GM12892 (cell line): Measurements from ENCODE around the gene POLR1D.

Experiments
- DNase-seq: peaks from one replicate; pipeline ENCODE4 v3.0.0; 2011; ENCODE audit not compliant: insufficient read length
- FAIRE-seq: peaks from 2 replicates; lab custom pipeline; 2011; peaks lifted over from hg19 to GRCh38; lab: Jason Lieb, UNC
- POLR2A ChIP-seq: IDR thresholded peaks from 2 replicates; pipeline ENCODE4 v1.6.1; 2011; ENCODE audit warnings: low read depth, low read length, control low read depth
- POLR2AphosphoS5 ChIP-seq: IDR thresholded peaks from 2 replicates; pipeline ENCODE4 v1.6.1; 2011; ENCODE audit warnings: low read depth, low read length, control low read depth
- TAF1 ChIP-seq: IDR thresholded peaks from 2 replicates; pipeline ENCODE4 v1.6.1; 2011; ENCODE audit warnings: low read depth, mild to moderate bottlenecking, control low read depth, low read length, borderline replicate concordance

The POLR1D gene

GRCh38 chr13:27632648-27633047 is 11.0 kb downstream of the POLR1D start:
- no peak for FAIRE-seq
- TF ChIP-seq TAF1 (no peak), POLR2AphosphoS5 (no peak), POLR2A (no peak)
- no peak for DNase-seq

GRCh38 chr13:27634231-27634630 is 12.5 kb downstream of the POLR1D start:
- TF ChIP-seq TAF1 (no peak), POLR2A (no peak), POLR2AphosphoS5 (no peak)
- DNase-seq, result no peak
- no peak for FAIRE-seq

GRCh38 chr13:27634791-27635190 is 13.1 kb downstream of the POLR1D start:
- DNase-seq (no peak), FAIRE-seq (no peak)
- TF ChIP-seq TAF1, result no peak
- no peak for TF ChIP-seq POLR2A
- no peak for TF ChIP-seq POLR2AphosphoS5

GRCh38 chr13:27635266-27635665 is 13.6 kb downstream of the POLR1D start:
- no peak for TF ChIP-seq TAF1
- TF ChIP-seq POLR2A, result no peak
- TF ChIP-seq POLR2AphosphoS5, result no peak
- FAIRE-seq (no peak), DNase-seq (no peak)

GRCh38 chr13:27636589-27637288 is 15.0 kb downstream of the POLR1D start:
- no peak for FAIRE-seq
- TF ChIP-seq POLR2AphosphoS5 (no peak), TAF1 (no peak), POLR2A (no peak)
- DNase-seq, result no peak

GRCh38 chr13:27637289-27637626 is 15.6 kb downstream of the POLR1D start:
- TF ChIP-seq POLR2A, result no peak
- TF ChIP-seq POLR2AphosphoS5, result no peak
- TF ChIP-seq TAF1, result no peak
- DNase-seq, result no peak
- no peak for FAIRE-seq

- TF ChIP-seq POLR2AphosphoS5 (no peak), POLR2A (no peak), TAF1 (no peak)
- no peak for FAIRE-seq
- no peak for DNase-seq
These were observed 16.3 kb downstream of the POLR1D start for GRCh38 chr13:27638001-27638400.

- FAIRE-seq, result no peak
- no peak for TF ChIP-seq TAF1
- TF ChIP-seq POLR2AphosphoS5, result no peak
- no peak for TF ChIP-seq POLR2A
- no peak for DNase-seq
These were observed 16.8 kb downstream of the POLR1D start for GRCh38 chr13:27638521-27638920.

GRCh38 chr13:27639186-27639585 is 17.5 kb downstream of the POLR1D start:
- FAIRE-seq (no peak), DNase-seq (no peak)
- TF ChIP-seq POLR2AphosphoS5 (no peak), POLR2A (no peak), TAF1 (no peak)

GRCh38 chr13:27641711-27642502 is 20.2 kb downstream of the POLR1D start:
- FAIRE-seq (no peak), DNase-seq (no peak)
- no peak for TF ChIP-seq POLR2AphosphoS5
- no peak for TF ChIP-seq TAF1
- TF ChIP-seq POLR2A, result no peak

GRCh38 chr13:27643334-27644132 is 21.8 kb downstream of the POLR1D start:
- DNase-seq (no peak), FAIRE-seq (no peak)
- TF ChIP-seq POLR2A (no peak), TAF1 (no peak), POLR2AphosphoS5 (no peak)

- DNase-seq (no peak), FAIRE-seq (no peak)
- TF ChIP-seq POLR2AphosphoS5, result no peak
These were observed 22.6 kb downstream of the POLR1D start for GRCh38 chr13:27644302-27644701.
